NCI-H345 treated with DMSO at 0.1 percent for 48 hours (cell line): ENCODE data around the gene SH3BP1.

Experiments used
- DNase-seq: peaks from one replicate; lab custom pipeline; 2025; ENCODE audit not compliant: unreplicated experiment; lab: John Stamatoyannopoulos, UW

The SH3BP1 gene

GRCh38 chr22:37632174-37633088 lies 7.0 kb upstream of the SH3BP1 start:
- no peak for DNase-seq

GRCh38 chr22:37633089-37633624 lies 6.3 kb upstream of the SH3BP1 start:
- no peak for DNase-seq

GRCh38 chr22:37633625-37634416 lies 5.6 kb upstream of the SH3BP1 start:
- no peak for DNase-seq

- no peak for DNase-seq
These were observed 5.0 kb upstream of the SH3BP1 start for GRCh38 chr22:37634417-37634924.

GRCh38 chr22:37635157-37635556 lies 4.3 kb upstream of the SH3BP1 start:
- no peak for DNase-seq

- no peak for DNase-seq
These were observed 3.1 kb upstream of the SH3BP1 start for GRCh38 chr22:37636186-37636948.

- DNase-seq = no peak
These were observed 2.6 kb upstream of the SH3BP1 start for GRCh38 chr22:37636949-37637273.

- no peak for DNase-seq
These were observed 939 bp upstream of the SH3BP1 start for GRCh38 chr22:37638391-37639069.

- DNase-seq = no peak
These were observed 512 bp downstream of the SH3BP1 start for GRCh38 chr22:37639771-37640590.

- no peak for DNase-seq
These were observed 1.4 kb downstream of the SH3BP1 start for GRCh38 chr22:37640591-37641560.

GRCh38 chr22:37641561-37641949 lies 2.1 kb downstream of the SH3BP1 start:
- no peak for DNase-seq

GRCh38 chr22:37643225-37643847 lies 3.9 kb downstream of the SH3BP1 start:
- DNase-seq = peak; percentile 3

GRCh38 chr22:37647317-37647716 lies 7.8 kb downstream of the SH3BP1 start:
- DNase-seq = no peak

- DNase-seq = no peak
These were observed 8.5 kb downstream of the SH3BP1 start for GRCh38 chr22:37647928-37648327.

GRCh38 chr22:37650463-37651136 lies 11.1 kb downstream of the SH3BP1 start:
- no peak for DNase-seq

- no peak for DNase-seq
These were observed 15.2 kb downstream of the SH3BP1 start for GRCh38 chr22:37654563-37655251.

GRCh38 chr22:37655252-37655563 lies 15.7 kb downstream of the SH3BP1 start:
- DNase-seq = no peak
